H9 (cell line): ENCODE data around the gene DTNB. TPM values are rescaled to one million over a fixed set of nuclear protein-coding genes. Genes with fewer than 3 reads are reported as not detected.

ENCODE experiments used
- DNase-seq: peaks from one replicate; pipeline ENCODE4 v3.0.0-alpha.2; 2017
- H2AFZ ChIP-seq: one replicate; pipeline ENCODE4 v1.6.1; 2013; ENCODE audit warnings: mild to moderate bottlenecking, low read length, control low read depth, moderate library complexity
- H2AK5ac ChIP-seq: 2 replicates; pipeline ENCODE4 v1.6.1; 2013; ENCODE audit warnings: low read length, control low read depth, mixed read lengths; ENCODE audit not compliant: insufficient read length
- H2BK120ac ChIP-seq: one replicate; pipeline ENCODE4 v1.6.1; 2013; ENCODE audit warnings: low read depth, mild to moderate bottlenecking, low read length, control low read depth, inconsistent platforms; ENCODE audit not compliant: poor library complexity, severe bottlenecking
- H2BK12ac ChIP-seq: 2 replicates; pipeline ENCODE4 v1.6.1; 2013; ENCODE audit warnings: low read length, control low read depth, mixed read lengths, low read depth; ENCODE audit not compliant: insufficient read length
- H2BK15ac ChIP-seq: 2 replicates; pipeline ENCODE4 v1.6.1; 2013; ENCODE audit warnings: low read depth, low read length, control low read depth
- H2BK20ac ChIP-seq: one replicate; pipeline ENCODE4 v1.6.1; 2013; ENCODE audit warnings: low read depth, mild to moderate bottlenecking, low read length, control low read depth, inconsistent platforms; ENCODE audit not compliant: poor library complexity, severe bottlenecking
- H2BK5ac ChIP-seq: 2 replicates; pipeline ENCODE4 v1.6.1; 2013; ENCODE audit warnings: low read length, control low read depth, mixed read lengths; ENCODE audit not compliant: insufficient read length
- H3K14ac ChIP-seq: 2 replicates; pipeline ENCODE4 v1.6.1; 2013; ENCODE audit warnings: low read length, control low read depth; ENCODE audit not compliant: insufficient read depth
- H3K18ac ChIP-seq: 2 replicates; pipeline ENCODE4 v1.6.1; 2013; ENCODE audit warnings: low read depth, mild to moderate bottlenecking, mixed read lengths, low read length, control low read depth; ENCODE audit not compliant: insufficient read length
- H3K23ac ChIP-seq: 2 replicates; pipeline ENCODE4 v1.6.1; 2013; ENCODE audit warnings: low read length, control low read depth, mixed read lengths, low read depth; ENCODE audit not compliant: insufficient read length
- H3K23me2 ChIP-seq: 2 replicates; pipeline ENCODE4 v1.6.1; 2013; ENCODE audit warnings: low read depth, mild to moderate bottlenecking, mixed read lengths, low read length, control low read depth; ENCODE audit not compliant: insufficient read length, poor library complexity, severe bottlenecking
- H3K27ac ChIP-seq: 2 replicates; pipeline ENCODE4 v1.5.1; 2013; ENCODE audit warnings: low read length, control low read depth, mixed read lengths, low read depth; ENCODE audit not compliant: insufficient read length
- H3K27me3 ChIP-seq: 2 replicates; pipeline ENCODE4 v1.6.1; 2013; ENCODE audit warnings: low read length, control low read depth, inconsistent platforms; ENCODE audit not compliant: insufficient read depth
- H3K4ac ChIP-seq: 2 replicates; pipeline ENCODE4 v1.6.1; 2013; ENCODE audit warnings: low read depth, mild to moderate bottlenecking, control low read depth, inconsistent platforms, low read length, moderate library complexity
- H3K4me1 ChIP-seq: 2 replicates; pipeline ENCODE4 v1.6.1; 2013; ENCODE audit warnings: low read length, control low read depth, inconsistent platforms; ENCODE audit not compliant: insufficient read depth
- H3K4me2 ChIP-seq: 2 replicates; pipeline ENCODE4 v1.6.1; 2013; ENCODE audit warnings: low read length, control low read depth, mixed read lengths; ENCODE audit not compliant: insufficient read length, insufficient read depth
- H3K56ac ChIP-seq: 2 replicates; pipeline ENCODE4 v1.6.1; 2013; ENCODE audit warnings: low read depth, mild to moderate bottlenecking, mixed read lengths, low read length, control low read depth; ENCODE audit not compliant: insufficient read length
- H3K79me1 ChIP-seq: 2 replicates; pipeline ENCODE4 v1.6.1; 2013; ENCODE audit warnings: low read depth, mild to moderate bottlenecking, moderate library complexity, low read length, control low read depth, inconsistent platforms; ENCODE audit not compliant: insufficient read depth, poor library complexity, severe bottlenecking
- H3K79me2 ChIP-seq: 2 replicates; pipeline ENCODE4 v1.6.1; 2013; ENCODE audit warnings: low read length, control low read depth, inconsistent platforms; ENCODE audit not compliant: insufficient read depth
- H3K9ac ChIP-seq: 2 replicates; pipeline ENCODE4 v1.6.1; 2013; ENCODE audit warnings: low read length, control low read depth, mixed read lengths; ENCODE audit not compliant: insufficient read length; ENCODE audit errors: extremely low read depth
- H3K9me3 ChIP-seq: one replicate; pipeline ENCODE4 v1.6.1; 2013; ENCODE audit warnings: low read depth, low read length, inconsistent platforms; ENCODE audit not compliant: control insufficient read depth
- H3T11ph ChIP-seq: one replicate; pipeline ENCODE4 v1.6.1; 2013; ENCODE audit warnings: mild to moderate bottlenecking, low read length, control low read depth, inconsistent platforms
- H4K20me1 ChIP-seq: one replicate; pipeline ENCODE4 v1.6.1; 2013; ENCODE audit not compliant: control insufficient read depth, insufficient read length, insufficient read depth
- H4K5ac ChIP-seq: 2 replicates; pipeline ENCODE4 v1.6.1; 2013; ENCODE audit warnings: low read depth, mild to moderate bottlenecking, mixed read lengths, low read length, control low read depth; ENCODE audit not compliant: insufficient read length
- H4K8ac ChIP-seq: replicated peaks from 2 replicates; pipeline ENCODE4 v1.6.1; 2013; ENCODE audit warnings: low read length, control low read depth, mixed read lengths, low read depth; ENCODE audit not compliant: insufficient read length
- H4K91ac ChIP-seq: 2 replicates; pipeline ENCODE4 v1.6.1; 2013; ENCODE audit warnings: low read depth, mild to moderate bottlenecking, moderate library complexity, mixed read lengths, low read length, control low read depth; ENCODE audit not compliant: insufficient read length
- H3K27ac Mint-ChIP-seq, 3 experiments: 2 replicates in 2 of 3; 3 replicates in 1 of 3; pipeline ENCODE4 v1.8.0; 2020 to 2021; ENCODE audit warnings: mixed read lengths in 3 of 3, mild to moderate bottlenecking in 1 of 3, moderate library complexity in 1 of 3
- H3K27me3 Mint-ChIP-seq: 2 replicates; pipeline ENCODE4 v1.8.0; 2021; ENCODE audit warnings: low read depth, mild to moderate bottlenecking, moderate library complexity, mixed read lengths
- H3K36me3 Mint-ChIP-seq, 3 experiments: 2 replicates in 2 of 3; 3 replicates in 1 of 3; pipeline ENCODE4 v1.8.0; 2020 to 2021; ENCODE audit warnings: low read depth in 3 of 3, mixed read lengths in 3 of 3; ENCODE audit not compliant: insufficient read depth in 1 of 3
- H3K4me1 Mint-ChIP-seq, 2 experiments: 2 replicates each; pipeline ENCODE4 v1.8.0; 2020; ENCODE audit warnings: mixed read lengths in 2 of 2
- H3K4me3 Mint-ChIP-seq, 2 experiments: 2 replicates in 1 of 2; 3 replicates in 1 of 2; pipeline ENCODE4 v1.8.0; 2020 to 2021; ENCODE audit warnings: mild to moderate bottlenecking in 2 of 2, mixed read lengths in 2 of 2, moderate library complexity in 1 of 2
- H3K9me3 Mint-ChIP-seq, 2 experiments: 2 replicates in 1 of 2; 3 replicates in 1 of 2; pipeline ENCODE4 v1.8.0; 2020; ENCODE audit warnings: mild to moderate bottlenecking in 2 of 2, mixed read lengths in 2 of 2, moderate library complexity in 1 of 2
- WGBS: extraction: QIAGEN DNeasy Blood & Tissue Kit; methylation state at CpG from one replicate; pipeline ENCODE4 v1.1.7; 2013; ENCODE audit warnings: missing lambda C conversion rate, low lambda C conversion rate, mixed read lengths; ENCODE audit not compliant: insufficient read length; ENCODE audit errors: extremely low coverage; 5-methylcytosine and 5-hydroxymethylcytosine counted together
- total RNA-seq: library from RNA; stranded (reverse); gene quantifications from 2 replicates; pipeline ENCODE4 v1.2.1, GENCODE V29; 2021
- TF ChIP-seq, protein P1 (sequence below): fragments of 200-600 bp; sonication (generic); conservative IDR thresholded peaks from 3 replicates; pipeline ENCODE4 v1.8.0; 2021; ENCODE audit warnings: antibody characterized with exemption, mild to moderate bottlenecking

The DTNB gene
- total RNA-seq, 1 experiment from 2014 or later, result 26.7 TPM

DNA sequence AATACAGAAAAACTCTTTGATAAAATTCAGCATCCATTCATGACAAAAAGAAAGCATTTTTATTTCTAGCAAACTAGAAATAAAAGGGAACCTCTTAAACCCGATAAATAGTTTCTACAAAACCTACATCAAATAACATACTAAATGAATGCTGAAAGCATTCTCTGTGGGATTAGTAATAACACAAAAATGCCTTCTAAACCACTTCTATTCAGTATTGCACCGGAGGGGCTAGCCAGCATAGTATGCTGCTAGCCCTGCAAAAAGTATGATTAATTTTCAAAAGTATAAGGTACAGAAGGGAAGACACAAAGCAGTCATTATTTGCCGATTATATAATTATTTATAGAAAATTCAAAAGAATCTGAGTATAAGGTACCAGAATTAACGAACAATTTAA, 145.2 kb downstream of the DTNB start:
- Histone ChIP-seq H3K14ac (no peak overlapping the region), H3K27ac (no peak overlapping the region), H3K23ac (no peak overlapping the region), H3T11ph (no peak overlapping the region), H4K5ac (no peak overlapping the region), H4K91ac (no peak overlapping the region), H3K4me2 (no peak overlapping the region), H2BK15ac (no peak overlapping the region), H4K8ac (no peak overlapping the region), H3K18ac (no peak overlapping the region), H2BK20ac (no peak overlapping the region), H3K79me1 (no peaks in the 10 kb centered on the region), H3K4ac (no peak overlapping the region), H3K56ac (no peak overlapping the region), H3K27me3 (no peaks in the 10 kb centered on the region), H3K9ac (no peak overlapping the region), H3K23me2 (no peaks in the 10 kb centered on the region), H4K20me1 (no peaks in the 10 kb centered on the region), H2AK5ac (no peak overlapping the region), H2BK12ac (no peak overlapping the region), H2BK5ac (no peak overlapping the region), H3K4me1 (no peaks in the 10 kb centered on the region), H3K9me3 (no peaks in the 10 kb centered on the region), H2BK120ac (no peak overlapping the region), H3K79me2 (no peaks in the 10 kb centered on the region), H2AFZ (no peak overlapping the region)
- Mint-ChIP-seq H3K36me3 (peaks cover 0 to 4% (median 3%) of the 10 kb centered on the region in 3 experiments; a peak in 3 of 7 replicates), H3K27ac (no peak overlapping the region), H3K27me3 (no peaks in the 10 kb centered on the region), H3K9me3 (no peaks in the 10 kb centered on the region), H3K4me1 (peaks cover 0 to 3% of the 10 kb centered on the region in 2 experiments; a peak in 2 of 4 replicates), H3K4me3 (no peak overlapping the region)
- TF ChIP-seq, protein P1, sequence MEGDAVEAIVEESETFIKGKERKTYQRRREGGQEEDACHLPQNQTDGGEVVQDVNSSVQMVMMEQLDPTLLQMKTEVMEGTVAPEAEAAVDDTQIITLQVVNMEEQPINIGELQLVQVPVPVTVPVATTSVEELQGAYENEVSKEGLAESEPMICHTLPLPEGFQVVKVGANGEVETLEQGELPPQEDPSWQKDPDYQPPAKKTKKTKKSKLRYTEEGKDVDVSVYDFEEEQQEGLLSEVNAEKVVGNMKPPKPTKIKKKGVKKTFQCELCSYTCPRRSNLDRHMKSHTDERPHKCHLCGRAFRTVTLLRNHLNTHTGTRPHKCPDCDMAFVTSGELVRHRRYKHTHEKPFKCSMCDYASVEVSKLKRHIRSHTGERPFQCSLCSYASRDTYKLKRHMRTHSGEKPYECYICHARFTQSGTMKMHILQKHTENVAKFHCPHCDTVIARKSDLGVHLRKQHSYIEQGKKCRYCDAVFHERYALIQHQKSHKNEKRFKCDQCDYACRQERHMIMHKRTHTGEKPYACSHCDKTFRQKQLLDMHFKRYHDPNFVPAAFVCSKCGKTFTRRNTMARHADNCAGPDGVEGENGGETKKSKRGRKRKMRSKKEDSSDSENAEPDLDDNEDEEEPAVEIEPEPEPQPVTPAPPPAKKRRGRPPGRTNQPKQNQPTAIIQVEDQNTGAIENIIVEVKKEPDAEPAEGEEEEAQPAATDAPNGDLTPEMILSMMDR, result no peak
- WGBS, result no CpG with 5 or more reads among the region's 4 CpGs
- no peak for DNase-seq
